Activated CD8-positive, alpha-beta memory T cell treated with anti-CD3 and anti-CD28 coated beads, Interleukin-2, amount 50 U/mL, for 24 hours (primary cell): ENCODE measurements around the gene ZDHHC19.
"Not testable (repeated sequence)": the region's sequence is repeated elsewhere in the genome, so short reads cannot be mapped to it uniquely, and the experiment has no call there.

Experiments
- DNase-seq: peaks from one replicate; pipeline ENCODE4 v3.0.0-alpha.2; 2020; ENCODE audit errors: extremely low read depth

The ZDHHC19 gene

GRCh38 chr3:196210673-196211556 lies at the start of gene ZDHHC19:
ZDHHC19 (minus strand) TSS chr3:196211400; CDS start chr3:196211315, 85 bp downstream.
- DNase-seq = no peak

GRCh38 chr3:196260784-196261183 lies 49.6 kb upstream of the ZDHHC19 start:
- DNase-seq = no peak

GRCh38 chr3:196255776-196256175 lies 44.6 kb upstream of the ZDHHC19 start:
- DNase-seq = no peak

DNA sequence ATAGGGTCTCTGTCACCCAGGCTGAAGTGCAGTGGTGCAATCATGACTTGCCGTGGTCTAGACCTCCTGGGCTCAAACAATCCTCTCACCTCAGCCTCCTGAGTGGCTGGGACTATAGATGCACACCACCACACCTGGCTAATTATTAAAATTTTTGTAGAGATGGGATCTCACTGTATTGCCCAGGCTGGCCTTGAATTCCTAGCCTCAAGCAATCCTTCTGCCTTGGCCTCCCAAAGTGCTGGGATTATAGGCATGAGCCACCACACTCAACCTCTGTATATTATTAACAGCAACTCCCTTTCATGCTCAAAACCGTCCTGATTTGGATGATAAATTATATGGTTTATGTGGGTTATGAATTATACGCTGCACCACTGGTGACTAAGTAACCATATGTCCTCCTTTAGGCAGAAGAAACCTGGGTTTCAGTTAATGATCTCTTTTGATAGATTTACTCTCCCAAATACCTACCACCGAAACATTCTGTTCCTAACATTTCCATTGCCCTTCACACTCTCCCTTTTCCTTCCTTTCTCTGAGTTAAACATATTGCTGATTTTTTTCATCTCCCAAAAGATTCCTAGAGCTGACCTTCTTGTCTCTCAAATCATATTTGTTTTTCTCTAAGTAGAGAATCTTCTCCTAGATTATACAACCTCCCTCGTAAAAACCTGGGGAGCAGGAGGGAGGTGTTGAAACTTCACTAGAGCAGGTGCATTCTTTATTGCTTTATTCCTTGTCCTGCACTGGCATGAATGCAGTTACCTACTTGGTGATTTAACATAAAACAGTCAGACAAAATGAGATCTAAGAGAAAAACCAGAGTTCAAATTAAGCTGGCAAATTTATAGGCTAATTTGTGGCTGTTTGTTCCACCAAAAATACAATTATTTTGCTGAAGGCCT lies 43.4 kb upstream of the ZDHHC19 start:
- DNase-seq = no peak

- DNase-seq = no peak
These were observed 40.7 kb upstream of the ZDHHC19 start for GRCh38 chr3:196251918-196252317.

GRCh38 chr3:196246612-196247308 lies 35.6 kb upstream of the ZDHHC19 start:
- DNase-seq = no peak

DNA sequence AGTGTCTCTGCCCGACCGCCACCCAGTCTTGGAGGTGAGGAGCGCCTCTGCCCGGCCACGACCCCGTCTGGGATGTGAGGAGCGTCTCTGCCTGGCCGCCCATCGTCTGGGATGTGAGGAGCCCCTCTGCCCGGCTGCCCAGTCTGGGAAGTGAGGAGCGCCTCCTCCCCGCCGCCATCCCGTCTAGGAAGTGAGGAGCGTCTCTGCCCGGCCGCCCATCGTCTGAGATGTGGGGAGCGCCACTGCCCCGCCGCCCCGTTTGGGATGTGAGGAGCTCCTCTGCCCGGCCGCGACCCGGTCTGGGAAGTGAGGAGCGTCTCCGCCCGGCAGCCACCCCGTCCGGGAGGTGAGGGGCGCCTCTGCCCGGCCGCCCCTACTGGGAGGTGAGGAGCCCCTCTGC lies 33.0 kb upstream of the ZDHHC19 start:
- not testable (repeated sequence) for DNase-seq

DNA sequence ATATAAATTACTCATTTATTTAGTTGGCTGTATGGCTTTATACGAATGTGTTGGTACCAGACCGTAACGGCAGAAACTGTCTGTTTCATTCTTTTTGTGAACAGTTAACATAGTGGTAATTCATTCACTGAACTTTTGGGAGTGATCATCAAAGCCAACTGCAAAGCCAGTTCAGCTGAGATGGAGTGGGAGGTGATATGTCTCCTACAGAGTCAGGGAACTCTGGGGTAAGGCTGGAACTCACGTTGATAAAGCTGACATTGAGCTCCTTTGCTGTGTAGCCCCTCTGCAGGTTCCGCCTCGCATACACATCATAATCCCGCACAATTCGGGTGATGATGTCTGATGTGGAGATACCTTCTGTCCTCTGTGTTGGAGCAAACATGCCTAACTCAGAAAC lies 30.5 kb upstream of the ZDHHC19 start:
- DNase-seq = no peak

GRCh38 chr3:196240424-196240823 lies 29.2 kb upstream of the ZDHHC19 start:
- DNase-seq = no peak

DNA sequence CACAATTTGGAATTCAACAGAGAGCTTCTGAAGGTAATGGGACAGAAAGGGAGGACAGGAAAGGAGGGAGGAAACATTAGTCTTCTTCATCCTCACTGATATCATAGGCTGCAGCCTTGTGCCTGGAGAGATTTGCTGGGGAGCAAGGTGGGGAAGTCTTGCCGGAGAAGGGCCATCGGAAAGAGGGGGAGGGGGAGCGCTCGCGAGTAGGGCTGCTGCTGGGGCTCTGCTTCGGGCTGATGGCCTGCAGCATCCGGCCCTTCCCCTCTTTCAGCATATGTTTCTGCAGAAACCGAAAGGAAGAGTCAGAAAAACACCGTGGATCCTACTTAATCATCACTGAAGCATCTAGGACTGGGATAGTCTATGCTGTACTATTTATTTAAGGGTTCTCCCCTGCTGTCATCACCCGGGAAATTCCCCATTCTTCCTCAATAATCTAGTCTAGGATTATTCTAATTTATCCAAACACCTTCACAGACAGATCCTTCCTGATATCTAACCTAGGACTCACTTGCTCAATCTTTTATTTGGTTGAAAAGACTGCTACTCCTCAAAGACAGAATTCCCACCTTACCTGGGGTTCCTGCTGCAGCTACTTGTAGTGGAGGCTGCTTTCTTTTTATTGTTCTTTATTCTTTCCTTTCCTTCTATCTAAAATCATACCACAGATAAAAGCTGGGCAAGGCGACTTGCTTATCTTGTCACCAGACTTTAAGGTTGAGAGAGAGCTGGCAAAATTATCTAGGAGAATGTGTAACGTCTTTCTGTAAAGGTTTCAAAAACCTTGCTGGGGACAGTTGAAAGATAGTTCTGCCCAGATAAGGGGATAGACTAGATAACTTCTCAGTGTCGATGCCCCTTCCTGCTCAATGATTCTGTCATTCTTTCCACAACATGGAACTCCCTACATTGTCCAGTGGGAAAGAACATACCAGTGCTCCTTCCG lies 27.7 kb upstream of the ZDHHC19 start:
- no peak for DNase-seq

- no peak for DNase-seq
These were observed 26.0 kb upstream of the ZDHHC19 start for GRCh38 chr3:196237203-196237602.

DNA sequence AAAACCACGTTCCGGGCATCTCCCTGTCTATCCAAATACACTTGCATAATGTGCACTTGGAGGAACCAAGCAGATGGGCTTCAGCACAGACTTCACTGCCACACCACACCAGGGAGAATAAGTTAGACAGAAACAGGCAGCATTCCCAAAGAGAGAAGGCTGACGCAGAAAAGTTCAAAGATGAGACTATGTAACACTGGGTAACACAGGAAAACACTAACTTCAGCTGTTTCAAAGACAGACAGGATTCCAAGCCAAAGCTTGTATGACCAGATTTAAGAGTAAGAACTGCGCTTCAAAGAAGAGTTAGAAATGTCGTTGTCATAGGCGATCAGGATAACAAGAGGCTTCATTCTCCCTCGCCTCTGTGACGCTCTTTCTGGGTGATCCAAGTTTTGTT lies 25.0 kb upstream of the ZDHHC19 start:
- no peak for DNase-seq

DNA sequence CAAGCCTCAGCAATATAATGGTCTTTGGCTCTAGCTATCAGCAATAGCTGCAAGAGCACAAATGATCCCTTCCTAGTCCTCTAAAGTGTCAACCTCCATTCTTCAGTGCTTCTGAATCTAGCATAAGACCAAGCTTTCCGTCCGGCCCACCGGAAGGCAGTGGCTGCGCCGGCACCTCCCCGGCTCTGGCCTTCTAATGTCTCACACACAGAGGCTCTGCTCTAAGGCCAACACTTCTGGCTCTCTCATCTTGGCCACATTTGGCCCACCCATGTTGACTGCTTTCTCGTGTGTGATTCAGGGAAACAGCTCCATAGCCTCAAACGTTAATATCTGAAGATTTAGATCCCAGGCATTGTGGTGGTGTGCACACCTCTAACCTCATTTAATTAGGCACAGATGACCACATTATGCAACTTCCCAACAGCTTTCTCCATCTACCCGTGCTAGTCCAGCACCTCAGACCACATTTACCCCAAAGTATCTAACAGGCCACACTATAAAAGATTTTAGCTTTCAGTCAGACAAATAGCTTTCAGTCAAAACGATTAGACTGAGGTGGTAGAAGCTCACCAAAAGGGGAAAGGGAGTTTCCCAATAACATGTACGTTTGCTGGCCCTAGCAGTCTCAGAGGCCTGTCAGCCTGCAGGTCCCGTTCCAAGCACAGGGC lies 24.4 kb upstream of the ZDHHC19 start:
- DNase-seq = no peak

DNA sequence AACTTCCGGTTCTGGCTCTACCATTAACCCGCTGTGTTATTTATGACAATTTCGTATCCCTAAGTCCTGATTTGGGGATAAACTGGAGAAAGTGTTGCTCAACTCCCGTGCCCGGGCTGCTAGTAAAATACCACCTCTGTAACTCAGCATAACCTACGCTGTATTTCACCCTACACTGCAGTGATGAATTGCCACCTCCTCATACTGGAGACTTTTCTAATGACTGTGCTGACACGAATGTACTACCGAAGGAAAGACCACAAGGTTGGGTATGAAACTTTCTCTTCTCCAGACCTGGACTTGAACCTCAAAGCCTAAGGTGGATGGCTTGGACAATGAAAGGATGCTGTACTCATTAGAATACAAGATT lies 21.7 kb upstream of the ZDHHC19 start:
- no peak for DNase-seq

- no peak for DNase-seq
These were observed 21.1 kb upstream of the ZDHHC19 start for GRCh38 chr3:196232154-196232881.

DNA sequence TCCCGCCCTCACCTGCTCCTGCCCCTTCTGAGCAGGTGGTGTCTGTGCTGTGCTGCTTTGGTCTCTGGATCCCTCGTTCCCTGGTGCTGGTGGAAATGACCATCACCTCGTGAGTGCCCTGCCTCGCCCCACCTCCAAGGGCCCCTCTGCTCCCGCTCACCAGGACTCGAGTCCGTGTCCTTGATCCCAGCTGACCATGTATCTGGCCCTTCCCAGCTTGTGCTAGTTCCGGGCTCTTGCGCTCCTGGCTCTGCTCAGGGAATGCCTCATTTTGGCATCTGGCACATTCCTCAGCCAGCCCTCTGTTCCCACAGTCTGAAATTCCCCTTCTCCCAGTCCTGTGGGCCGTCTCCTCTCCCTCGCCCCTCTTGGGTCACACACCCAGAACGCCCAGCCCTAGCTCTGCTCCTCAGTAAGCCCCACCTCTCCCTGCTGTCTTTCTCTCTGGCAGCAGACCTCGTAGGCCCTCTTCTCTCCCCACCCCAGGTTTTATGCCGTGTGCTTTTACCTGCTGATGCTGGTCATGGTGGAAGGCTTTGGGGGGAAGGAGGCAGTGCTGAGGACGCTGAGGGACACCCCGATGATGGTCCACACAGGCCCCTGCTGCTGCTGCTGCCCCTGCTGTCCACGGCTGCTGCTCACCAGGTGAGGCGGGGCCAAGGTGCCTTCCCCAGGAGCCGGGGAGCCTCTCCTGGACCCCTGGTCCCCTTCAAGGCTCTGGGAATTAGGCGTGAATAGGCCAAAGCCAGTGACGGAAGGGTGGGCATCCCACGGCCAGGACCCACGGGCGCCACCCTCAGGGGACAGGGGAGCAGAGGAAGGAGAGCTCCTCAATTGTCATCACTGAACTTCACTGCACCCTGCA lies 16.7 kb upstream of the ZDHHC19 start:
- DNase-seq = no peak

- DNase-seq = no peak
These were observed 15.9 kb upstream of the ZDHHC19 start for GRCh38 chr3:196227121-196227561.

- no peak for DNase-seq
These were observed 14.7 kb upstream of the ZDHHC19 start for GRCh38 chr3:196225763-196226364.
